ENCODE measurements around the gene GPR75.

The GPR75 gene

GRCh38 chr2:53886406-53887280 is 26.9 kb upstream of the GPR75 start (continued):
- TF ChIP-seq ZBTB7A (tag by site-specific recombination; IDR thresholded peaks at IDR 0.05; ENCODE audit: low read depth) (no peak), ZNF266 (tag by site-specific recombination; IDR thresholded peaks at IDR 0.05; ENCODE audit: low read depth) (no peak)

- CTCF ChIA-PET, result no interaction called here
- no peak overlapping the region for H3K27ac ChIP-seq (ENCODE audit: extremely low read depth, low read depth, low read length)
- H3K4me1 ChIP-seq (ENCODE audit: control insufficient read depth, insufficient read depth, low read length), result no peaks in the 10 kb centered on the region
- no peak overlapping the region for H3K4me3 ChIP-seq (ENCODE audit: low read depth, low read length)
- no peaks in the 10 kb centered on the region for H3K9me3 ChIP-seq (ENCODE audit: control insufficient read depth, insufficient read depth, low read depth, low read length)
- TF ChIP-seq ZIC2 (tag by site-specific recombination; IDR thresholded peaks at IDR 0.05), result no peak
- no peak for TF ChIP-seq ZNF266 (tag by site-specific recombination; IDR thresholded peaks at IDR 0.05; ENCODE audit: low read depth)
- peak; percentile 50 for TF ChIP-seq SP7 (tag by site-specific recombination; IDR thresholded peaks at IDR 0.05)
- TF ChIP-seq ZNF654 (tag by site-specific recombination; IDR thresholded peaks at IDR 0.05; ENCODE audit: low read depth), result no peak
- TF ChIP-seq ZNF449 (tag by site-specific recombination; IDR thresholded peaks at IDR 0.05), result no peak
- peaks cover 54 to 82% of the 10 kb centered on the region in 2 experiments for H3K36me3 ChIP-seq (ENCODE audit: control insufficient read depth in 2 of 2, insufficient read depth in 1 of 2, low read length in 2 of 2)
- POLR2A ChIA-PET, result no interaction called here
Measured at GRCh38 chr2:53884883-53885282, 25.1 kb upstream of the GPR75 start.

GRCh38 chr2:53881986-53882385 is 22.2 kb upstream of the GPR75 start:
- Histone ChIP-seq H3K27ac (ENCODE audit: extremely low read depth, low read depth, low read length) (no peak overlapping the region), H3K9me3 (ENCODE audit: control insufficient read depth, insufficient read depth, low read depth, low read length) (no peaks in the 10 kb centered on the region), H3K4me1 (ENCODE audit: control insufficient read depth, insufficient read depth, low read length) (no peaks in the 10 kb centered on the region), H3K4me3 (ENCODE audit: low read depth, low read length) (no peak overlapping the region), H3K36me3 (ENCODE audit: control insufficient read depth in 2 of 2, insufficient read depth in 1 of 2, low read length in 2 of 2) (peaks cover 28 to 65% of the 10 kb centered on the region in 2 experiments)
- TF ChIP-seq GLI2 (tag by site-specific recombination; IDR thresholded peaks at IDR 0.05; ENCODE audit: borderline replicate concordance, low read depth) (no peak), ZNF169 (tag by site-specific recombination; IDR thresholded peaks at IDR 0.05) (no peak), ZNF610 (tag by site-specific recombination; IDR thresholded peaks at IDR 0.05; ENCODE audit: borderline replicate concordance) (no peak), ZNF23 (tag by site-specific recombination; IDR thresholded peaks at IDR 0.05; ENCODE audit: borderline replicate concordance) (no peak), ZNF701 (tag by site-specific recombination; IDR thresholded peaks at IDR 0.05) (no peak), BCL11A (tag by site-specific recombination; IDR thresholded peaks at IDR 0.05; ENCODE audit: low read depth) (no peak), ZNF623 (tag by site-specific recombination; IDR thresholded peaks at IDR 0.05) (no peak), ZNF10 (tag by site-specific recombination; IDR thresholded peaks at IDR 0.05) (no peak), ZNF639 (tag by site-specific recombination; IDR thresholded peaks at IDR 0.05) (no peak), ZNF146 (tag by site-specific recombination; IDR thresholded peaks at IDR 0.05) (no peak), ZBTB21 (tag by site-specific recombination; IDR thresholded peaks at IDR 0.05) (no peak), ZNF239 (tag by site-specific recombination; IDR thresholded peaks at IDR 0.05) (no peak), ZNF138 (tag by site-specific recombination; IDR thresholded peaks at IDR 0.05; ENCODE audit: borderline replicate concordance) (no peak), ZNF133 (tag by site-specific recombination; IDR thresholded peaks at IDR 0.05) (no peak)
- CTCF ChIA-PET, result interaction anchor here (1.7 kb wide), 1 partner anchor 11 kb away, joined by 3 read pairs; no protein-coding TSS in a partner anchor
- POLR2A ChIA-PET, result no interaction called here
